Suprapubic skin (tissue), 4 donors: ENCODE results near the gene SIL1.

Source experiments
- POLR2A ChIP-seq, 2 donors: fragments of 450-650 bp; IDR thresholded peaks; one replicate each; pipeline ENCODE4 v1.6.1; 2017; ENCODE audit warnings: antibody characterized with exemption in 2 of 2, mild to moderate bottlenecking in 2 of 2, moderate library complexity in 2 of 2
- POLR2AphosphoS5 ChIP-seq, 3 donors: sonication (generic); formaldehyde crosslinking; IDR thresholded peaks; one replicate each; pipeline ENCODE4 v1.6.1; 2017; ENCODE audit warnings: antibody characterized with exemption in 3 of 3
- TF ChIP-seq, protein P1 (sequence below), 2 donors: fragments of 200-600 bp in 1 of 2; fragments of 450-650 bp in 1 of 2; sonication (generic) in 1 of 2; IDR thresholded peaks; one replicate each; pipeline ENCODE4 v1.5.1; 2016 to 2019; ENCODE audit warnings: antibody characterized with exemption in 2 of 2, mild to moderate bottlenecking in 1 of 2, moderate library complexity in 1 of 2

GRCh38 chr5:138898299-138898698 is 299.9 kb downstream of the SIL1 start:
- TF ChIP-seq, protein P1, sequence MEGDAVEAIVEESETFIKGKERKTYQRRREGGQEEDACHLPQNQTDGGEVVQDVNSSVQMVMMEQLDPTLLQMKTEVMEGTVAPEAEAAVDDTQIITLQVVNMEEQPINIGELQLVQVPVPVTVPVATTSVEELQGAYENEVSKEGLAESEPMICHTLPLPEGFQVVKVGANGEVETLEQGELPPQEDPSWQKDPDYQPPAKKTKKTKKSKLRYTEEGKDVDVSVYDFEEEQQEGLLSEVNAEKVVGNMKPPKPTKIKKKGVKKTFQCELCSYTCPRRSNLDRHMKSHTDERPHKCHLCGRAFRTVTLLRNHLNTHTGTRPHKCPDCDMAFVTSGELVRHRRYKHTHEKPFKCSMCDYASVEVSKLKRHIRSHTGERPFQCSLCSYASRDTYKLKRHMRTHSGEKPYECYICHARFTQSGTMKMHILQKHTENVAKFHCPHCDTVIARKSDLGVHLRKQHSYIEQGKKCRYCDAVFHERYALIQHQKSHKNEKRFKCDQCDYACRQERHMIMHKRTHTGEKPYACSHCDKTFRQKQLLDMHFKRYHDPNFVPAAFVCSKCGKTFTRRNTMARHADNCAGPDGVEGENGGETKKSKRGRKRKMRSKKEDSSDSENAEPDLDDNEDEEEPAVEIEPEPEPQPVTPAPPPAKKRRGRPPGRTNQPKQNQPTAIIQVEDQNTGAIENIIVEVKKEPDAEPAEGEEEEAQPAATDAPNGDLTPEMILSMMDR (IDR thresholded peaks at IDR 0.05): no peak
- TF ChIP-seq POLR2A (IDR thresholded peaks at IDR 0.05) (no peak), POLR2AphosphoS5 (IDR thresholded peaks at IDR 0.05) (no peak)
